GM13976 (cell line): Measurements from ENCODE around the gene KLHDC7B.
A peak's percentile ranks its signal among the peaks of the same experiment; 100 is the strongest.

Experiments used
- DNase-seq: peaks from one replicate; pipeline ENCODE4 v3.0.0; 2012; ENCODE audit warnings: low spot score
- in situ Hi-C: fragments of 300-500 bp; cut with MboI; formaldehyde crosslinking; loops from one replicate; pipeline ENCODE4 v1.12.0; 2022; ENCODE audit warnings: low sequenced_read_pairs, mixed read lengths, inconsistent platforms; ENCODE audit not compliant: unreplicated experiment
- TF ChIP-seq, protein P1 (sequence below): IDR thresholded peaks from 2 replicates; pipeline ENCODE4 v1.5.1; 2012; ENCODE audit warnings: borderline replicate concordance, mild to moderate bottlenecking; ENCODE audit not compliant: insufficient read depth; ENCODE audit errors: extremely low read depth, missing control alignments, control extremely low read depth

The KLHDC7B gene

DNA sequence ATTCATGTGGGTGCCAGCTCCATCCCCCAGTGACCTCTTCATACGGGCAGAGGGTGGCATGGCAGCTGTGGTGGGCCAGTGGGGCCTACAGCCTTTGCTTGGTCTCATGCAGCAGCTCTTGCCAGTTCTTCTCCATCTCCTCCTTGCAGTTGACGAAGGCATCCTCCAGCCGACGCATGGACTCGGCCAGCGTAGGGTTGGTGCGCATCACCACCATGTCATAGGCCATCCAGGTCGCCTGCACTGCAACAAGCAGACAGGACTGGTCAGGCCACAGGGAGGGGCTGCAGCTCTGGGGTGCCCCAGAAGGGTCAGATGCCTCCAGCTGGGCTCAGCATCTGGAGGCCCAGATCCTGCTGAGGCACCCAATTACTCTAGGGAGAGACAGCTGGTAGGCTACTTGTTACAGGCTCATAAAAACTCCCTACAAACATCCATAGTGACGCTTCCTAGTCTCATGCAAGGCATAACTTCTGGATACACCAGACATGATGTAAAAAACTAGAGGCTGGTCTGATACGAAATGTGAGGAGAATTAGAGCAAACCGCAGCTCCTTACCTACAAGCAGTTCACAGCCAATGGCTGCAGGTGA lies 5.6 kb downstream of the KLHDC7B start:
- TF ChIP-seq, protein P1, sequence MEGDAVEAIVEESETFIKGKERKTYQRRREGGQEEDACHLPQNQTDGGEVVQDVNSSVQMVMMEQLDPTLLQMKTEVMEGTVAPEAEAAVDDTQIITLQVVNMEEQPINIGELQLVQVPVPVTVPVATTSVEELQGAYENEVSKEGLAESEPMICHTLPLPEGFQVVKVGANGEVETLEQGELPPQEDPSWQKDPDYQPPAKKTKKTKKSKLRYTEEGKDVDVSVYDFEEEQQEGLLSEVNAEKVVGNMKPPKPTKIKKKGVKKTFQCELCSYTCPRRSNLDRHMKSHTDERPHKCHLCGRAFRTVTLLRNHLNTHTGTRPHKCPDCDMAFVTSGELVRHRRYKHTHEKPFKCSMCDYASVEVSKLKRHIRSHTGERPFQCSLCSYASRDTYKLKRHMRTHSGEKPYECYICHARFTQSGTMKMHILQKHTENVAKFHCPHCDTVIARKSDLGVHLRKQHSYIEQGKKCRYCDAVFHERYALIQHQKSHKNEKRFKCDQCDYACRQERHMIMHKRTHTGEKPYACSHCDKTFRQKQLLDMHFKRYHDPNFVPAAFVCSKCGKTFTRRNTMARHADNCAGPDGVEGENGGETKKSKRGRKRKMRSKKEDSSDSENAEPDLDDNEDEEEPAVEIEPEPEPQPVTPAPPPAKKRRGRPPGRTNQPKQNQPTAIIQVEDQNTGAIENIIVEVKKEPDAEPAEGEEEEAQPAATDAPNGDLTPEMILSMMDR: no peak
- no peak for DNase-seq
- in situ Hi-C loops: no loop called here

DNA sequence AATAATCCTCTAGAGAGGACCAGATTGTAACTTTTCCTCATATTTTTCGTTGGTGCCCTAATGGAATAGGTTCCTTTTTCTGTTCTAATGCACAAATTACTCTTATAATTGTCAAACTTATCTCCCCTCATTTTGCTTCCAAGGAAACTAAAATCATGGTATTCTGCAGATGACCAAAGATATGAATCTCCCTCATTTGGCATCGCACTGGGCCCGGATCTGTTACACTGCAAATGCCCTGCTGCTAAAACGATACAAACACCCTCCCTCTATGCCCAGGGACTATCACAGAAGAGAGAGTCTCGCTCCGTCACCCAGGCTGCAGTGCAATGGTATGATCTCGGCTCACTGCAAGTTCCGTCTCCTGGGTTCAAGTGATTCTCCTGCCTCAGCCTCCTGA lies 7.6 kb downstream of the KLHDC7B start:
- in situ Hi-C loops: no loop called here
- no peak for DNase-seq
- TF ChIP-seq, protein P1: no peak

DNA sequence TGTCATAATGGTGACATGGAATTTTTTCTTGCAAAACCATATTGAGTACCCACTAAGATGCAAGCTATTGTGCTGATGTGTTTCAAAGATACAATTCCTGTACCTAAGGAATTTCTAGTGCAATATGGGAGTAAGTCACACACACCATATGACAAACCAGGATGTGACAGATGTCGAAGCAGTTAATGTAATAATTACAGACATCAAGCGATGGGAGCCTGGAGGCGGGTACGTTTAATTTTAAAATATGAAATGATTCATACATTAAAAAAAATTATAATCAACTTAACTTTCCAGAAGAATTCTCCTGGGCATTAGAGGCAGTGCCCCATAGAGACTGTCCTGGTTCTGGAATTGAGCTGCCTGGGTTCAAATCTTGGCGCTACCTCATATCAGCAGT lies 11.0 kb downstream of the KLHDC7B start:
- TF ChIP-seq, protein P1: no peak
- in situ Hi-C loops: no loop called here

DNA sequence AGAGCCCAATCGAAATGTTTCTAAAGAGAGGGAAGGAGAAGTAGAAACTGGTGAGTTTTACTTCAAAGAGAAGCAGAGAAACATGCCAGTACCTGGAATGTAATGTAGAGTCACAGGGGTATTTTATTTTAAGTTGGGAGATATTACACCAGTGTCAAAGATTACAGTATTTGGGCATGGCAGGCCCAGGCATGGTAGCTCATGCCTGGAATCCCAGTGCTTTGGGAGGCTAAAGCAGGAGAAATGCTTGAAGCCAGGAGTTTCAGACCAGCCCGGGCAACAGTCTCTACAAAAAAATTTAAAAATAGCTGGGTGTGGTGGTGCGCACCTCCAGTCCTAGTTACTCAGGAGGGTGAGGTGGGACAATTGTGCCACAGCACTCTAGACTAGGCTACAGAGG lies 14.3 kb downstream of the KLHDC7B start:
- in situ Hi-C loops: no loop called here
- TF ChIP-seq, protein P1: no peak

More for the DNA sequence above, 11.0 kb downstream of the KLHDC7B start:
- DNase-seq: no peak

DNA sequence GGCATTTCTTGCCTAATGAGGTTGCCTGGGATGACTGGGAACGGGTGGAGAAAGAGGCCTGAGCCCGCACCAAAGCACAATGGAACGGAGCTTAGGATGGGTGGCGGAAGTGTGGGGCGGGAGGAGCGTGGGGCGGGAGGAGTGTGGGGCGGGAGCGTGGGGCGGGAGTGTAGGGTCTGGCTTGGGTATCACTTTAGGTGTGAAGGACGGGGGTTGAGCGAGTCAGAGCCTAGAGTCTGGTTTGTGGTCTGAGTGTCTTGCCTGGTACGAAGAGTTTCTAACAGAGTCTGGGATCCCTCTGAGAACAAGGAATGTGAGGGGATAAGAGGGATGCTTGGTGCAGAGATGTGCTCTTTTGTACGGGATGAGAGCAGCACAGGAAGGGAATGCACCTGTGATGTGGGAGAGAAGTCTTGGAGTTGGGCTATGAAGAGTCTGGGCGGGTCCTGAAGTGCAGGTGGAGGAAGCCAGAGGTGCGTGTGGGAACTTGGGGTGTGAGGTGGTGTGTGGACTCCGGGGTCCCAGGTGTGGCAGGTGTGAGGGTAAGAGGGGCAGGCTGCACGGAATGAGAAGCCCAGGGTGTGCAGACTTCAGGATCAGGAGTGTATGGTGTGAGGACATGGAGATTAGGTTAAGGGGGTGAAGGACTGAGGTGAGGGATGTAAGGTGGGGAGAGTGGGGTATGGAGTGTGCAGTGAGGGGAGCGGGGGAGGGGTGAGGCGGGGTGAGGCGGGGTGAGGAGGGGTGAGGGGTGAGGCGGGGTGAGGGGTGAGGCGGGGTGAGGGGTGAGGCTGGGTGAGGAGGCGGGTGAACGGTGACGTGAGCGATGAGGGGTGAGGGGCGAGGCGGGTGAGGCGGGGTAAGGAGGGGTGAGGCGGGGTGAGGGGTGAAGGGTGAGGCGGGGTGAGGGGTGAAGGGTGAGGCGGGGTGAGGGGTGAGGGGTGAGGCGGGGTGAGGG lies 16.0 kb downstream of the KLHDC7B start:
- DNase-seq: no peak
- TF ChIP-seq, protein P1: no peak
- in situ Hi-C loops: no loop called here

More for the DNA sequence above, 14.3 kb downstream of the KLHDC7B start:
- DNase-seq: no peak

DNA sequence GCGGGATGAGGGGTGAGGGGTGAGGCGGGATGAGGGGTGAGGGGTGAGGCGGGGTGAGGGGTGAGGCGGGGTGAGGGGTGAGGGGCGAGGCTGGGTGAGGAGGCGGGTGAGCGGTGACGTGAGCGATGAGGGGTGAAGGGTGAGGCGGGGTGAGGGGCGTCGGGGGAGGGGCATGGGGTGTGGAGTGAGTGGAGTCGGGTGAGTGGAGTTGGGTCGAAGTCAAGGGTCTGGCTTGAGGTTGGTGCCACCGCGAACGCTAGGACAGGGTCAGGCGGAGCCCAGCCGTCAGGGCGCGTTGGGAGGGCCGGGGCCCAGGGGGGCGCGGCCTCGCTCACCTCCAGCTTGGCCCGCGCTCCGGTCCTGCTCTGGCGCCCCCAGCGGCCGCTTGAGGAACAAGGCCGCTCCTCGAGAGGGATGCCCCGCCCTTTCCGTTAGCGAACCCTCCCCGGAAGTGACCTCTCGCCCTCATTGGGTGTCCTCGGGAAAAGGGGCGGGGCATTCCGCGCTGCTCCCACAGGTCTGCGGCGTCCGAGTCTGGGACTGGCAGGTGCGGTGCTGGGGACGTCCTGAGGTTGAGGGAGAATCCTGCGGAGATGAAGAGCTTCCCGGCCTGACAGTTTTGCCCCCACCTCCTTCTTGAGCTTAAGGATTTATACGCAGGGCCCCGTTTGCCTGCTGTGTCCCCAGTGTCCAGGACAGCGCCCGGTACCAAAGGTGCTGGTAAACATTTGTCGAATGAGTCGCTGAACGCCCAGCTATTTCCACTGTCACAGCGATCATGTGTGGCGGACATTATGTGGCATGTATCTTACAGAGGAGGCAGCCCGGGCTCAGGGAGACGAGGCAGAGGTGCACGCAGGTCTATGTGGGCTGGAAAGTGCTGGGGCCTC lies 17.1 kb downstream of the KLHDC7B start, which contains the start of gene SYCE3:
TSS of gene SYCE3 (minus strand) at position 397 of the 890 bp plus-strand sequence. CDS start 6,514 bp downstream, outside the sequence.
- TF ChIP-seq, protein P1: peak; percentile 91
- peak; percentile 98 for DNase-seq
- in situ Hi-C loops: no loop called here
